ENCODE data around the gene E2F2.

Gene E2F2

DNA sequence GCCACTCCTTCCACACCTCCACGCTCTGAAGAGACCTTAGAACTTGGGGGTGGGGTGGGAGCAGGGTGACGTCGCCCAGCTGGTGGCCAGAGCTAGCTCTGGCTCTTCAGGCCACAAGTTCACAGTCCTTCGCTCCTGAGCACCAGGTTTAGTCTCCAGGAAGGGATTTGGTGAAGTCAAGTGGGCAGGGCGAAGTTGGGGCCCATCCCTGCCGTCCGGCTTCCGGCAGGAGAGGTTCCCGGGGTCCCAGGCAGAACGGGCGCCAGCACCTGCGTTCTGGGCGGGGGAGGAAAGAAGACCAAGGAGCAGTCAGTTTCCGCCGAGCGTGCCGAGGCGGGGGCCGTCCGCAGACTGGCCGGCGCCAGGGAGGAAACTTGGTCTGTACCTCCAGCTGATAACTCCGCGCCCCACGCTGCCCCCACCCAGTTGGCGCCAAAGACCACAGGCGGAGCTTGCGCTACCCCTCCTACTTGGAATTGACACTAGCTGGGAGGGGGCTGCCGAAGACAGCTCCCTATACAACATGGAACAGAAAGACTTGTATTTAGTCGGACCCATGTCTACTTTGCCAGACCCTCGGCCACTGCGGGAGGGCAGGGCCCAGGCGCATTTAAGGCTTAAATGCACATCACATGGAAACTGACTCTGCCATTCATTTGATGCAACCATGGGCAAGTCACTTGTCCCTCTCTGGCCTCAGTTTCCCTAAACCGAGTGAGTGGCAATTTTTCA is 27.3 kb upstream of the E2F2 start:
- CTCF ChIA-PET: interaction anchor here (0.7 to 3.6 kb wide), 8 partner anchors 13 to 99 kb away, joined by 3 to 36 read pairs (median 3); no protein-coding TSS in a partner anchor
- POLR2A ChIA-PET: interaction anchor here (0.5 to 7.0 kb wide), 30 partner anchors 8 to 437 kb away, joined by 3 to 60 read pairs (median 6); partner anchors contain the start of genes E2F2, HNRNPR, PITHD1 and RPL11
- H3K9me3 ChIP-seq (ENCODE audit: control insufficient read depth, insufficient read depth, low read depth, low read length): no peaks in the 10 kb centered on the region
- H3K4me3 ChIP-seq (ENCODE audit: low read depth, low read length): peak overlapping the region; percentile 68
- peaks cover 41% of the 10 kb centered on the region for H3K4me1 ChIP-seq (ENCODE audit: control insufficient read depth, insufficient read depth, low read length)
- H3K36me3 ChIP-seq (ENCODE audit: control insufficient read depth in 2 of 2, insufficient read depth in 1 of 2, low read length in 2 of 2): peaks cover 0 to 27% of the 10 kb centered on the region in 2 experiments; a peak in 1 of 3 replicates
- H3K27ac ChIP-seq (ENCODE audit: extremely low read depth, low read depth, low read length): peak overlapping the region; percentile 97
- TF ChIP-seq, protein P1, sequence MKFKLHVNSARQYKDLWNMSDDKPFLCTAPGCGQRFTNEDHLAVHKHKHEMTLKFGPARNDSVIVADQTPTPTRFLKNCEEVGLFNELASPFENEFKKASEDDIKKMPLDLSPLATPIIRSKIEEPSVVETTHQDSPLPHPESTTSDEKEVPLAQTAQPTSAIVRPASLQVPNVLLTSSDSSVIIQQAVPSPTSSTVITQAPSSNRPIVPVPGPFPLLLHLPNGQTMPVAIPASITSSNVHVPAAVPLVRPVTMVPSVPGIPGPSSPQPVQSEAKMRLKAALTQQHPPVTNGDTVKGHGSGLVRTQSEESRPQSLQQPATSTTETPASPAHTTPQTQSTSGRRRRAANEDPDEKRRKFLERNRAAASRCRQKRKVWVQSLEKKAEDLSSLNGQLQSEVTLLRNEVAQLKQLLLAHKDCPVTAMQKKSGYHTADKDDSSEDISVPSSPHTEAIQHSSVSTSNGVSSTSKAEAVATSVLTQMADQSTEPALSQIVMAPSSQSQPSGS (tag by site-specific recombination; IDR thresholded peaks at IDR 0.05; ENCODE audit: low read depth): 0 out of 2 replicates have a peak, but pooled peaks have one; percentile 59
- TF ChIP-seq RBAK (tag by site-specific recombination; IDR thresholded peaks at IDR 0.05): no peak
- no peak for TF ChIP-seq ZNF184 (tag by site-specific recombination; IDR thresholded peaks at IDR 0.05)
- TF ChIP-seq, protein P2, sequence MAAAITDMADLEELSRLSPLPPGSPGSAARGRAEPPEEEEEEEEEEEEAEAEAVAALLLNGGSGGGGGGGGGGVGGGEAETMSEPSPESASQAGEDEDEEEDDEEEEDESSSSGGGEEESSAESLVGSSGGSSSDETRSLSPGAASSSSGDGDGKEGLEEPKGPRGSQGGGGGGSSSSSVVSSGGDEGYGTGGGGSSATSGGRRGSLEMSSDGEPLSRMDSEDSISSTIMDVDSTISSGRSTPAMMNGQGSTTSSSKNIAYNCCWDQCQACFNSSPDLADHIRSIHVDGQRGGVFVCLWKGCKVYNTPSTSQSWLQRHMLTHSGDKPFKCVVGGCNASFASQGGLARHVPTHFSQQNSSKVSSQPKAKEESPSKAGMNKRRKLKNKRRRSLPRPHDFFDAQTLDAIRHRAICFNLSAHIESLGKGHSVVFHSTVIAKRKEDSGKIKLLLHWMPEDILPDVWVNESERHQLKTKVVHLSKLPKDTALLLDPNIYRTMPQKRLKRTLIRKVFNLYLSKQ (tag by site-specific recombination; IDR thresholded peaks at IDR 0.05; ENCODE audit: borderline replicate concordance): no peak
- no peak for TF ChIP-seq ZNF785 (tag by site-specific recombination; IDR thresholded peaks at IDR 0.05)
- TF ChIP-seq ZNF571 (tag by site-specific recombination; IDR thresholded peaks at IDR 0.05): no peak
- TF ChIP-seq ZNF146 (tag by site-specific recombination; IDR thresholded peaks at IDR 0.05): no peak
- no peak for TF ChIP-seq ZNF658 (tag by site-specific recombination; IDR thresholded peaks at IDR 0.05)
- TF ChIP-seq, protein P3, sequence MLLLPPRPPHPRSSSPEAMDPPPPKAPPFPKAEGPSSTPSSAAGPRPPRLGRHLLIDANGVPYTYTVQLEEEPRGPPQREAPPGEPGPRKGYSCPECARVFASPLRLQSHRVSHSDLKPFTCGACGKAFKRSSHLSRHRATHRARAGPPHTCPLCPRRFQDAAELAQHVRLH (tag by site-specific recombination; IDR thresholded peaks at IDR 0.05): no peak
- TF ChIP-seq, protein P4, sequence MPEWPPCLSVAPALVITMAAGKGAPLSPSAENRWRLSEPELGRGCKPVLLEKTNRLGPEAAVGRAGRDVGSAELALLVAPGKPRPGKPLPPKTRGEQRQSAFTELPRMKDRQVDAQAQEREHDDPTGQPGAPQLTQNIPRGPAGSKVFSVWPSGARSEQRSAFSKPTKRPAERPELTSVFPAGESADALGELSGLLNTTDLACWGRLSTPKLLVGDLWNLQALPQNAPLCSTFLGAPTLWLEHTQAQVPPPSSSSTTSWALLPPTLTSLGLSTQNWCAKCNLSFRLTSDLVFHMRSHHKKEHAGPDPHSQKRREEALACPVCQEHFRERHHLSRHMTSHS (tag by site-specific recombination; IDR thresholded peaks at IDR 0.05): no peak
- no peak for TF ChIP-seq ZNF596 (tag by site-specific recombination; IDR thresholded peaks at IDR 0.05)
- TF ChIP-seq ZNF16 (tag by site-specific recombination; IDR thresholded peaks at IDR 0.05; ENCODE audit: low read depth): no peak
- TF ChIP-seq, protein P5, sequence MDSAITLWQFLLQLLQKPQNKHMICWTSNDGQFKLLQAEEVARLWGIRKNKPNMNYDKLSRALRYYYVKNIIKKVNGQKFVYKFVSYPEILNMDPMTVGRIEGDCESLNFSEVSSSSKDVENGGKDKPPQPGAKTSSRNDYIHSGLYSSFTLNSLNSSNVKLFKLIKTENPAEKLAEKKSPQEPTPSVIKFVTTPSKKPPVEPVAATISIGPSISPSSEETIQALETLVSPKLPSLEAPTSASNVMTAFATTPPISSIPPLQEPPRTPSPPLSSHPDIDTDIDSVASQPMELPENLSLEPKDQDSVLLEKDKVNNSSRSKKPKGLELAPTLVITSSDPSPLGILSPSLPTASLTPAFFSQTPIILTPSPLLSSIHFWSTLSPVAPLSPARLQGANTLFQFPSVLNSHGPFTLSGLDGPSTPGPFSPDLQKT (IDR thresholded peaks at IDR 0.05; ENCODE audit: borderline replicate concordance, low read depth, low read length): no peak
- TF ChIP-seq OSR2 (tag by site-specific recombination; IDR thresholded peaks at IDR 0.05): peak; percentile 73
- TF ChIP-seq ZNF211 (tag by site-specific recombination; IDR thresholded peaks at IDR 0.05; ENCODE audit: low read depth): no peak
- TF ChIP-seq ZNF223 (tag by site-specific recombination; IDR thresholded peaks at IDR 0.05): no peak
- TF ChIP-seq, protein P6, sequence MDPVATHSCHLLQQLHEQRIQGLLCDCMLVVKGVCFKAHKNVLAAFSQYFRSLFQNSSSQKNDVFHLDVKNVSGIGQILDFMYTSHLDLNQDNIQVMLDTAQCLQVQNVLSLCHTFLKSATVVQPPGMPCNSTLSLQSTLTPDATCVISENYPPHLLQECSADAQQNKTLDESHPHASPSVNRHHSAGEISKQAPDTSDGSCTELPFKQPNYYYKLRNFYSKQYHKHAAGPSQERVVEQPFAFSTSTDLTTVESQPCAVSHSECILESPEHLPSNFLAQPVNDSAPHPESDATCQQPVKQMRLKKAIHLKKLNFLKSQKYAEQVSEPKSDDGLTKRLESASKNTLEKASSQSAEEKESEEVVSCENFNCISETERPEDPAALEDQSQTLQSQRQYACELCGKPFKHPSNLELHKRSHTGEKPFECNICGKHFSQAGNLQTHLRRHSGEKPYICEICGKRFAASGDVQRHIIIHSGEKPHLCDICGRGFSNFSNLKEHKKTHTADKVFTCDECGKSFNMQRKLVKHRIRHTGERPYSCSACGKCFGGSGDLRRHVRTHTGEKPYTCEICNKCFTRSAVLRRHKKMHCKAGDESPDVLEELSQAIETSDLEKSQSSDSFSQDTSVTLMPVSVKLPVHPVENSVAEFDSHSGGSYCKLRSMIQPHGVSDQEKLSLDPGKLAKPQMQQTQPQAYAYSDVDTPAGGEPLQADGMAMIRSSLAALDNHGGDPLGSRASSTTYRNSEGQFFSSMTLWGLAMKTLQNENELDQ (tag by site-specific recombination; IDR thresholded peaks at IDR 0.05; ENCODE audit: low read depth): no peak
- TF ChIP-seq ZNF623 (tag by site-specific recombination; IDR thresholded peaks at IDR 0.05): no peak
- TF ChIP-seq, protein P7, sequence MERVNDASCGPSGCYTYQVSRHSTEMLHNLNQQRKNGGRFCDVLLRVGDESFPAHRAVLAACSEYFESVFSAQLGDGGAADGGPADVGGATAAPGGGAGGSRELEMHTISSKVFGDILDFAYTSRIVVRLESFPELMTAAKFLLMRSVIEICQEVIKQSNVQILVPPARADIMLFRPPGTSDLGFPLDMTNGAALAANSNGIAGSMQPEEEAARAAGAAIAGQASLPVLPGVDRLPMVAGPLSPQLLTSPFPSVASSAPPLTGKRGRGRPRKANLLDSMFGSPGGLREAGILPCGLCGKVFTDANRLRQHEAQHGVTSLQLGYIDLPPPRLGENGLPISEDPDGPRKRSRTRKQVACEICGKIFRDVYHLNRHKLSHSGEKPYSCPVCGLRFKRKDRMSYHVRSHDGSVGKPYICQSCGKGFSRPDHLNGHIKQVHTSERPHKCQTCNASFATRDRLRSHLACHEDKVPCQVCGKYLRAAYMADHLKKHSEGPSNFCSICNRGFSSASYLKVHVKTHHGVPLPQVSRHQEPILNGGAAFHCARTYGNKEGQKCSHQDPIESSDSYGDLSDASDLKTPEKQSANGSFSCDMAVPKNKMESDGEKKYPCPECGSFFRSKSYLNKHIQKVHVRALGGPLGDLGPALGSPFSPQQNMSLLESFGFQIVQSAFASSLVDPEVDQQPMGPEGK (tag by site-specific recombination; IDR thresholded peaks at IDR 0.05): peak; percentile 97
- no peak for TF ChIP-seq ZNF473 (tag by site-specific recombination; IDR thresholded peaks at IDR 0.05)
- no peak; the same call in 1 of the 2 replicates for TF ChIP-seq ZNF324 (tag by site-specific recombination; IDR thresholded peaks at IDR 0.05)
- no peak for TF ChIP-seq ZNF624 (tag by site-specific recombination; IDR thresholded peaks at IDR 0.05)
- TF ChIP-seq BCL11A (tag by site-specific recombination; IDR thresholded peaks at IDR 0.05; ENCODE audit: low read depth): peak; percentile 80
- TF ChIP-seq, protein P8, sequence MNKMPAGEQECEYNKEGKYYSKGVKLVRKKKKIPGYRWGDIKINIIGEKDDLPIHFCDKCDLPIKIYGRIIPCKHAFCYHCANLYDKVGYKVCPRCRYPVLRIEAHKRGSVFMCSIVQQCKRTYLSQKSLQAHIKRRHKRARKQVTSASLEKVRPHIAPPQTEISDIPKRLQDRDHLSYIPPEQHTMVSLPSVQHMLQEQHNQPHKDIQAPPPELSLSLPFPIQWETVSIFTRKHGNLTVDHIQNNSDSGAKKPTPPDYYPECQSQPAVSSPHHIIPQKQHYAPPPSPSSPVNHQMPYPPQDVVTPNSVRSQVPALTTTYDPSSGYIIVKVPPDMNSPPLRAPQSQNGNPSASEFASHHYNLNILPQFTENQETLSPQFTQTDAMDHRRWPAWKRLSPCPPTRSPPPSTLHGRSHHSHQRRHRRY (tag by site-specific recombination; IDR thresholded peaks at IDR 0.05): no peak
- no peak for TF ChIP-seq ZNF138 (tag by site-specific recombination; IDR thresholded peaks at IDR 0.05; ENCODE audit: borderline replicate concordance)
- no peak for TF ChIP-seq MZF1 (tag by site-specific recombination; IDR thresholded peaks at IDR 0.05; ENCODE audit: borderline replicate concordance)
